ENCODE data around the gene QPCTL.
A peak's percentile ranks its signal among the peaks of the same experiment; 100 is the strongest.

Gene QPCTL

DNA sequence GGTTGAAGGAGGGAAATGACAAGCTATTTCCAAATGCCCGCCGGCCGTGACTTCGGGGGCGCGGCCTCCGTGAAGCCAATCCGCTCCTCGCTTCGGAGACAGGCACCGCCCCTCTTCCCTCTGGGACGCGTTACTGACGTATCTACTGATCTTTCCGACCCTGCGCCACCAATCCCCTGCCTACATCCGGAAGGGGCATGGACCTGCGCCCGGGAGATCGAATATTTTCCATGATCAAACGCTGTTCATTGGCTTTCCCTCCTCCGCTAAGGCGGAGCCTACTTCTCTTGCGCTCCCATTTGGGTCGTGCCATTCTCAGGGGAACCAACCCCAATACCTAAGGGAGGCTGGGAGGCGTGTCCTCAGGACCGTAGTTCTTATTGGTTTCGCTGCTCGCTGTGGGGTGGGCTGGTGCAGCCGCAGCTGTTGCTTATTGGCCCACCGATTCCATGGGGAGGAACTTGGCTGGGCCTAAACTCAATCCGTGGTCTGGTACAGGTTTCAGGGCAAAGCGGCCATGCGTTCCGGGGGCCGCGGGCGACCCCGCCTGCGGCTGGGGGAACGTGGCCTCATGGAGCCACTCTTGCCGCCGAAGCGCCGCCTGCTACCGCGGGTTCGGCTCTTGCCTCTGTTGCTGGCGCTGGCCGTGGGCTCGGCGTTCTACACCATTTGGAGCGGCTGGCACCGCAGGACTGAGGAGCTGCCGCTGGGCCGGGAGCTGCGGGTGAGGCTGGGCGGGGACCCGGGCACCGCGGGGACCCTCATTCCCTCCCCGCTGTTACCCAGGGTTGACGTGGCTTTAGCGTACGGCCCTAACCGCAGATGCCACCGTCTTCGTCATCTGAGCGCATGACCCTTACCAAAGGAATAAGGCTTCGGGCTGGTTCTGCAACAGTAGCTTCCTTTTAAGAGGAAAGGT, at the start of gene QPCTL:
Gene QPCTL (plus strand): TSS at position 480 of the 919 bp plus-strand sequence. CDS start 38 bp downstream, at position 518.
- Histone ChIP-seq H3K27ac (peak within 1 kb of the TSS; percentile 83 to 96 (median 91)), H3K9ac (peak within 1 kb of the TSS; percentile 84 to 97 (median 93)), H3K36me3 (peaks cover 35 to 57% (median 48%) of the 10 kb centered on the region in 11 experiments), H3K4me2 (peak within 1 kb of the TSS; percentile 91 to 99 (median 96)), H3K27me3 (no peaks in the 10 kb centered on the region), H3K9me3 (replicated peaks in 1 of 11) (no peaks in the 10 kb centered on the region), H3K4me1 (peaks cover 18 to 29% (median 22%) of the 10 kb centered on the region in 10 experiments), H3K4me3 (peak within 1 kb of the TSS; percentile 74 to 94 (median 83)), H4K20me1 (peaks cover 0 to 43% (median 31%) of the 10 kb centered on the region in 11 experiments; a peak in 16 of 22 replicates)
- no peak for TF ChIP-seq Cebpa-rat (IDR thresholded peaks at IDR 0.05)

DNA sequence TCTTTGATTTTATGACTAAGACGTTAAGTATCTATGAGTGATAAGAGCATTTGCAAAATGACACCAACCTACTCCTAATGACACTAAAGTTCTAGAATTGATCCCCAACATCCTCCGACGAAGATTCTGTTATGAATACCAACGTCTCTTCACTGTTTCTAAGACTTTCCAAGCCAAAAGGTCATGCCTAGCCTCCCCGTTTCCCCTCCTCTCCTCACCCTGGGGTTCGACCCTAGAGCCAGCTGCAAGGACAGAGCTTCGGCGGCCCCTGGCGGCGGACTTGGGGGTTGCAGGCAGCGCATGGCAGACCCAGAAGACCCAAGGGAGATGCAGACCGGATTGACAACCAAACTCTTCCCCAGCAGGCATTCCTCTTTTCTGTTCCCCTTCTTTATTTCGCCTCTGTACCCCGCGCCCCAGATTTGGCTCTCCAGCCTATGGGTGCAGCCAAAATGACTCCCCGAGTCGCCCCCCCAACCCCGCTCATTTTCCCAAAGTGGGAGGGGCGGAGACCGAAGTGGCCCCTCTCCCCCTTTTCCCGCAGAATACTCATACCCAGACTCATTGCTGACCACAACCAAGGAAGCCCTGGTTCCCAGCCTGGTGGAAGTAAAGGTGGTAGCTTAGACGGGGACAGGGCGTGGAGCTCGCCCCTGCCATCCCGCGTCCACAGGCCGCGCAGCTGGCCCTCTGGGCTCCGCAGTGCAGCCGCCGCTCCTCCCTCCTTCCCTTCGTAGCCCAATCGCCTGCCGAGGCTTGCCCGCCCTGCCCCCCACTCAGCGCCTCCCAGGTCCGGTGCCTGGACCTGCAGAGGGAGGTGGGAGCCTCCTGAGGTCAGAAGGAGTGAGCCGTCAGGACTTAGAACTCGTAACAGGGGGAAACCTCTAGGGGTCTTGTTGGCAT, 49.2 kb upstream of the QPCTL start:
- TF ChIP-seq Cebpa-rat (IDR thresholded peaks at IDR 0.05) = no peak
- H3K4me3 ChIP-seq = peak overlapping the region; percentile 15 to 60 (median 50); a peak in 19 of 20 replicates
- peaks cover 26 to 35% (median 32%) of the 10 kb centered on the region in 11 experiments for H3K27me3 ChIP-seq
- H3K27ac ChIP-seq = peak overlapping the region in 4 of 11 experiments; percentile 56 to 83 (median 72); a peak in 7 of 22 replicates
- peaks cover 40 to 67% (median 60%) of the 10 kb centered on the region in 10 experiments for H3K4me1 ChIP-seq
- peaks cover 0 to 12% (median 0%) of the 10 kb centered on the region in 11 experiments; a peak in 3 of 22 replicates for H4K20me1 ChIP-seq
- H3K9me3 ChIP-seq (replicated peaks in 1 of 11) = no peaks in the 10 kb centered on the region
- H3K4me2 ChIP-seq = peak overlapping the region; percentile 86 to 96 (median 91)
- no peaks in the 10 kb centered on the region for H3K36me3 ChIP-seq
- H3K9ac ChIP-seq = peak overlapping the region in 10 of 11 experiments; percentile 18 to 76 (median 52); a peak in 14 of 22 replicates

DNA sequence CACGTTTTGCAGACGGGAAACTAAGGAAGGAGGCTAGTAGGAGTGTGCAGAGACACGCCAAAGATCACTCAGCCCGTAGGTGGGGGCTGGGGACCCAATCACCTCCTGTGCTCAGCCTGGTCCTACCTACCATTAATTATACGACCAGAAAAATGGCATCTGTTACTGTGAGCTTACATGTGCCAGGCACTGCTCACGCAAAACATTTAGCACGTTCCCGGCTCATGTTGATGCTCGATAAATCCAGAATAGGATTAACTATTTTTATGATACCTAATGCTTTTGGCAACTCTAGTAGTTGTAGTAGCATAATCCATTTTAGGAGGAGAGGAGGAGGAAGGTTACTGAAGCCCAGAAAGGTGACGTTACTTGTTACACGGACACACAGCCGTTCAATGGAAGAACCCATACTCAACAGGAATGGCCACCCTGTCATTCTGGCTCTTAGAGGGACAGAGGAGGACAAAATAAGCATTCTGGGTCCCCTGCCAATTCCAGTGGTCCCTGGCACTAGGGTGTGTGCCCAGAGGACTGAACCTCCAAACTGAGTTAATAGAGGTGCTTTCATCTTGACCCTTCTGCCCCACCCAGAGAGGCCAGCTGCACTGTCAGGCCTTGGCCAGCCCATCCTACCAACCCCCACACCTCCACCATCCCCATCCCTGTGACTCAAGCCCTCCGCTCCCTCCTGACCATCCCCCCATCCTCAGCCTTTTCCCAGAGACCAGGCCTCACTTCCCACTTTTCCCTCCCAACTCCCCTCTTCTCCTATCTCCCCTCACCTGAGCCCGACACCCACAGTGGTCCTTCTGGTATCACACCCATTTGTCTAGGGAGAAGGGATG, 48.3 kb upstream of the QPCTL start:
- H3K36me3 ChIP-seq = no peaks in the 10 kb centered on the region
- peak overlapping the region; percentile 86 to 96 (median 91) for H3K4me2 ChIP-seq
- peaks cover 0 to 12% (median 0%) of the 10 kb centered on the region in 11 experiments; a peak in 3 of 22 replicates for H4K20me1 ChIP-seq
- H3K27ac ChIP-seq = no peak overlapping the region
- TF ChIP-seq Cebpa-rat (IDR thresholded peaks at IDR 0.05) = no peak
- peaks cover 26 to 35% (median 32%) of the 10 kb centered on the region in 11 experiments for H3K27me3 ChIP-seq
- peak overlapping the region in 9 of 10 experiments; percentile 15 to 60 (median 50); a peak in 12 of 20 replicates for H3K4me3 ChIP-seq
- H3K9me3 ChIP-seq (replicated peaks in 1 of 11) = no peaks in the 10 kb centered on the region
- peak overlapping the region in 8 of 11 experiments; percentile 18 to 76 (median 32); a peak in 8 of 22 replicates for H3K9ac ChIP-seq
- H3K4me1 ChIP-seq = peaks cover 35 to 60% (median 55%) of the 10 kb centered on the region in 10 experiments

DNA sequence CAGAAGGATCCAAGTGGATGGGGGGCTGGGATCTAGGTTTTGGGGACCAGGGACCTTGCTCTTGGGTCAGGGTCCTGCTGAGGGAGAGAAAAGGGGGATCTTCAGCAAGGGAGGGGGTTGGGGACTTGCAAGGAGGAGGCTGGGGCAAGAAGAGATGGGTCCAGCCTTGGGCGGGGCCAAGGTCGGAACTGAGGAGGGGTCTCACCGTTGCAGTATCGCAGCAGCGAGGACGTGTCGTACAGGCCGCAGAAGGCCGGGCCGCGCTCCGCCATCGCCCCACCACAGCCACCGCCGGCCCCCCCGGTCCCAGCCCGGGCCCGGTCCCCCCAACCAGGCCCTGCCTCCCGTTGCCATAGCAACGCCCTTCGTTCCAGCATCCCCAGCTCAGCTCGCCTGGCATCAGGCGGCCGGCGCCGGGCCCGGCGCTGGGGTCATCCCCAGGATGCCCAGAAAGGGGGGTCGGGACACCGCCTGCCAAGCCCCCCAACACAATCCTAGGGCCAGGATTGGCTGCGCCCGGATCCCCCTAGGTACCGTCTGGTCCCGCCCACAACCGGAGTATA, 47.3 kb upstream of the QPCTL start:
- no peak overlapping the region for H3K27ac ChIP-seq
- peak overlapping the region in 5 of 11 experiments; percentile 3 to 52 (median 37); a peak in 5 of 22 replicates for H3K9ac ChIP-seq
- H3K9me3 ChIP-seq (replicated peaks in 1 of 11) = no peaks in the 10 kb centered on the region
- H3K4me3 ChIP-seq = peak overlapping the region; percentile 39 to 65 (median 56)
- H4K20me1 ChIP-seq = peaks cover 0 to 12% (median 0%) of the 10 kb centered on the region in 11 experiments; a peak in 3 of 22 replicates
- H3K4me1 ChIP-seq = peaks cover 28 to 51% (median 46%) of the 10 kb centered on the region in 10 experiments
- H3K4me2 ChIP-seq = peak overlapping the region; percentile 29 to 73 (median 57); a peak in 19 of 22 replicates
- no peaks in the 10 kb centered on the region for H3K36me3 ChIP-seq
- H3K27me3 ChIP-seq = peaks cover 26 to 35% (median 32%) of the 10 kb centered on the region in 11 experiments
- no peak for TF ChIP-seq Cebpa-rat (IDR thresholded peaks at IDR 0.05)

DNA sequence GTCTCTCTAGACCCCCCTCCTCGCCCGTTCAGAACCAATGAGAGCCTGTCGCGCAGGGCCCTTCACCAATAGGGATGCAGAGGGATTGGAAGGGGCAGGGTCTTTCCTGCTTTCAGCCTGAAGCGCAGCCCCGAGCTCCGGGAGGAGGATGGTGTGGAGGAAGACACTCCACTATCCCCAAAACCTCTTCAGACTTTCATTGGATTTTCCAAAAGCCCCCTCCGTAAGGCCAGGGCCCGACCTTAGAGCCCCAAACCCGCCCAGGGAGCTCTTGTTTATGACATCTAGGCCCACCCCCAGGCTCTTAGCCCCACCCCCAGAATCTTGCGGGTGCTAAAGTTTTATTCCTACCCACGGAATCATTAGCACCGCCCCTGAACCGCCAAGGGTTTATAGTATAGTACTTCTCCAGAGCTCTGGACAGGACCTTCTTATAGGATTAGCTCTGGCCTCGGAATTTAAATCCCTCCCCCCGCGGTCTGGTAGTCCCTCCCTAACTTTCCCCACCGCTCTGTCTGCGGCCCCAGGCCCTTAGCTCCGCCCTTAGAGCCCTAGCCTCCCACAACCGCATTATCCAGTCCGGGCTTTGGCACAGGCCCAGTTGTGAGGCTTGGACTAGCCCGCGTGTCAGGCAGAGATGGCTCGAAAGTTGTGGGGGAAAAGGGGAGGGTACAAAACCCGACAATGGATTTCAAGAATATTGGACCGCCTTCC, 46.7 kb upstream of the QPCTL start:
- no peak for TF ChIP-seq Cebpa-rat (IDR thresholded peaks at IDR 0.05)
- peak overlapping the region; percentile 39 to 65 (median 56) for H3K4me3 ChIP-seq
- no peak overlapping the region; a peak in 1 of 22 replicates for H3K27ac ChIP-seq

DNA sequence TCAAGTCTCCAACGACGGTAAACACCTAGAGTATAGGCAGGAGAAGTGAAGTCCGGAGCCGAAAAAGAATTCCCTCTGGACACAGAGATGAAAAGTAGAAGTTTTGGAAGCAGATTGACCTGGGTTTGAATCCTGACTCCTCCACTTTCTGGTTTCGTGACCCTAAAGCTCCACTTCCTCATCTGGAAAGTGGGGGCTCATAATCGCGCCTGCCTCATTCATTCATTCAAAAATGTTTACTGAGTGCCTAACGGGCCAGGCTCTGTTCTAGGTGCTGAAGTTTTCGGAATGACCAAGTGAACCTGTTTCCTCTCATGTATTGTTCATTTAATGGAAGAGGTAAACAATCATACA, 46.1 kb upstream of the QPCTL start:
- Histone ChIP-seq H3K9ac (peak overlapping the region in 7 of 11 experiments; percentile 3 to 52 (median 37); a peak in 11 of 22 replicates), H3K4me3 (peak overlapping the region; percentile 39 to 65 (median 56); a peak in 19 of 20 replicates), H3K4me2 (peak overlapping the region; percentile 36 to 73 (median 57)), H3K27me3 (peaks cover 26 to 35% (median 32%) of the 10 kb centered on the region in 11 experiments), H4K20me1 (peaks cover 0 to 12% (median 0%) of the 10 kb centered on the region in 11 experiments; a peak in 3 of 22 replicates), H3K36me3 (no peaks in the 10 kb centered on the region), H3K4me1 (peaks cover 16 to 40% (median 34%) of the 10 kb centered on the region in 10 experiments; a peak in 19 of 20 replicates), H3K27ac (no peak overlapping the region; a peak in 1 of 22 replicates), H3K9me3 (replicated peaks in 1 of 11) (no peaks in the 10 kb centered on the region)
- no peak for TF ChIP-seq Cebpa-rat (IDR thresholded peaks at IDR 0.05)

More for the DNA sequence above, 46.7 kb upstream of the QPCTL start:
- H3K9me3 ChIP-seq (replicated peaks in 1 of 11) = no peaks in the 10 kb centered on the region
- peaks cover 0 to 12% (median 0%) of the 10 kb centered on the region in 11 experiments; a peak in 3 of 22 replicates for H4K20me1 ChIP-seq
- peak overlapping the region in 9 of 11 experiments; percentile 3 to 52 (median 30); a peak in 13 of 22 replicates for H3K9ac ChIP-seq
- H3K27me3 ChIP-seq = peaks cover 26 to 35% (median 32%) of the 10 kb centered on the region in 11 experiments
- peaks cover 21 to 45% (median 40%) of the 10 kb centered on the region in 10 experiments for H3K4me1 ChIP-seq
- no peaks in the 10 kb centered on the region for H3K36me3 ChIP-seq
- peak overlapping the region; percentile 36 to 73 (median 58) for H3K4me2 ChIP-seq

DNA sequence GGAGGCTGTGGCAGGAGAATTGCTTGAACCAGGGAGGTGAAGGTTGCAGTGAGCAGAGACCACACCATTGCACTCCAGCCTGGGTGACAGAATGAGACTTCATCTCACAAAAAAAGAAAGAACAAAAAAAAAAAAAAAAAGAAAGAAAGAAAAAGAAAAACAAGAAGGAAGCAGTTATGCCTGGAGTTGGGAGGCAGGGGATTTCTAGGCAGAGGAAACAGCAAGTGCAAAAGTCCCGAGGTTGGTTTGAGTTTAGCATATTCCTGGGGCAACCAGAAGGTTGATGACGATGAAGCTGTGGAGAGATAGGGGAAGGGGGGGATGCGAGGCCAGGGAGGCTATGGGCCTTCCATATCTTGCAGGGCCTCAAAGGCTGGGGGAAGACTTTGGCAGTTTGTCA, 41.7 kb upstream of the QPCTL start:
- Histone ChIP-seq H3K36me3 (no peaks in the 10 kb centered on the region), H3K9ac (no peak overlapping the region), H3K9me3 (replicated peaks in 1 of 11) (no peaks in the 10 kb centered on the region), H3K4me3 (no peak overlapping the region), H4K20me1 (no peaks in the 10 kb centered on the region), H3K27me3 (peaks cover 3 to 10% (median 8%) of the 10 kb centered on the region in 11 experiments; a peak in 14 of 22 replicates), H3K4me1 (peaks cover 0 to 12% (median 7%) of the 10 kb centered on the region in 10 experiments; a peak in 13 of 20 replicates), H3K4me2 (no peak overlapping the region), H3K27ac (no peak overlapping the region)
- no peak for TF ChIP-seq Cebpa-rat (IDR thresholded peaks at IDR 0.05)
